NCI-H187 (cell line): ENCODE data around the gene MYO10.

ENCODE experiments used
- DNase-seq, 2 experiments: peaks; one replicate each; lab custom pipeline; 2025; lab: John Stamatoyannopoulos, UW

Gene MYO10

GRCh38 chr5:16709691-16710433, 226.2 kb downstream of the MYO10 start:
- no peak for DNase-seq

GRCh38 chr5:16707869-16708192, 228.3 kb downstream of the MYO10 start:
- DNase-seq, result no peak

GRCh38 chr5:16707168-16707868, 228.8 kb downstream of the MYO10 start:
- DNase-seq, result no peak

GRCh38 chr5:16704945-16705344, 231.1 kb downstream of the MYO10 start:
- DNase-seq, result no peak

- DNase-seq, result no peak
These were observed 233.1 kb downstream of the MYO10 start for GRCh38 chr5:16702964-16703363.

GRCh38 chr5:16701134-16702099, 234.7 kb downstream of the MYO10 start:
- no peak for DNase-seq

- no peak for DNase-seq
These were observed 236.0 kb downstream of the MYO10 start for GRCh38 chr5:16700081-16700480.

- no peak for DNase-seq
These were observed 240.3 kb downstream of the MYO10 start for GRCh38 chr5:16695779-16696178.

- DNase-seq, result no peak
These were observed 242.2 kb downstream of the MYO10 start for GRCh38 chr5:16693879-16694278.

GRCh38 chr5:16691731-16692130, 244.4 kb downstream of the MYO10 start:
- DNase-seq, result no peak

- no peak for DNase-seq
These were observed 245.7 kb downstream of the MYO10 start for GRCh38 chr5:16690243-16690852.

- no peak for DNase-seq
These were observed 248.2 kb downstream of the MYO10 start for GRCh38 chr5:16687898-16688297.

GRCh38 chr5:16685069-16685468, 251.0 kb downstream of the MYO10 start:
- DNase-seq, result no peak

GRCh38 chr5:16681876-16682275, 254.2 kb downstream of the MYO10 start:
- no peak for DNase-seq

- no peak for DNase-seq
These were observed 256.2 kb downstream of the MYO10 start for GRCh38 chr5:16679863-16680262.

GRCh38 chr5:16679190-16679589, 256.9 kb downstream of the MYO10 start:
- no peak for DNase-seq

GRCh38 chr5:16675806-16676205, 260.3 kb downstream of the MYO10 start:
- no peak for DNase-seq

- DNase-seq, result no peak
These were observed 261.3 kb downstream of the MYO10 start for GRCh38 chr5:16674750-16675149.

- no peak for DNase-seq
These were observed 262.6 kb downstream of the MYO10 start for GRCh38 chr5:16673241-16674201.

- DNase-seq, result no peak
These were observed 264.9 kb downstream of the MYO10 start for GRCh38 chr5:16671208-16671607.

GRCh38 chr5:16669776-16670175, 266.3 kb downstream of the MYO10 start:
- DNase-seq, result no peak
